Measurements from ENCODE around the gene ATP13A3. TPM values are rescaled to one million over a fixed set of nuclear protein-coding genes. Genes with fewer than 3 reads are reported as not detected.
A peak's percentile ranks its signal among the peaks of the same experiment; 100 is the strongest.

The ATP13A3 gene
- total and polyA plus RNA-seq, 10 of the 15 experiments (the other 5 are each of a cell fraction or from before 2014, with no cell fraction given) = 14.0 to 108 (median 69.5) TPM

GRCh38 chr3:194497799-194498575 lies 11.2 kb upstream of the ATP13A3 start:
- Histone ChIP-seq H3K27me3 (replicated peaks in 1 of 2; ENCODE audit: control insufficient read depth in 2 of 2, insufficient read depth in 2 of 2, low read length in 1 of 2) (no peaks in the 10 kb centered on the region), H4K20me1 (ENCODE audit: control insufficient read depth, insufficient read depth) (no peaks in the 10 kb centered on the region), H3K4me1 (ENCODE audit: control insufficient read depth, insufficient read depth, low read length) (peaks cover 13% of the 10 kb centered on the region), H3K27ac (ENCODE audit: control insufficient read depth, insufficient read depth) (no peak overlapping the region), H3K36me3 (ENCODE audit: control insufficient read depth in 2 of 2, insufficient read depth in 2 of 2, low read length in 1 of 2) (no peaks in the 10 kb centered on the region), H3K4me2 (ENCODE audit: control insufficient read depth, insufficient read depth) (0 out of 2 replicates have a peak overlapping the region, but pooled peaks have one; percentile 17), H2AFZ (ENCODE audit: control insufficient read depth, low read depth, low read length) (no peak overlapping the region; the same call in 1 of the 2 replicates), H3K79me2 (ENCODE audit: control insufficient read depth, insufficient read depth, low read length) (no peaks in the 10 kb centered on the region), H3K9ac (ENCODE audit: control insufficient read depth, insufficient read depth, low read length) (no peak overlapping the region), H3K4me3 (no peak overlapping the region), H3K9me3 (replicated peaks; ENCODE audit: control insufficient read depth, insufficient read depth, low read length) (no peaks in the 10 kb centered on the region)
- ChIA-PET RAD21 (ENCODE audit: unreplicated experiment) (interaction anchor here (1.1 to 3.1 kb wide), 4 partner anchors 11 to 26 kb away, joined by 3 to 18 read pairs (median 4); no protein-coding TSS in a partner anchor), CTCF (interaction anchor here (0.7 to 1.3 kb wide), 7 partner anchors 11 to 76 kb away, joined by 3 to 5 read pairs (median 3); partner anchors contain the start of gene ATP13A3), POLR2A (interaction anchor here (1.0 to 1.4 kb wide), 3 partner anchors 11 to 16 kb away, joined by 3 read pairs; no protein-coding TSS in a partner anchor), SMC1A (ENCODE audit: uncharacterized antibody, unreplicated experiment) (interaction anchor here (0.7 to 3.9 kb wide), 10 partner anchors 9 to 76 kb away, joined by 3 to 14 read pairs (median 4); no protein-coding TSS in a partner anchor)
- intact Hi-C loops (cut with micrococcal nuclease; ENCODE audit: unreplicated experiment) = no loop called here
- no peak for TF ChIP-seq PAX5 (IDR thresholded peaks at IDR 0.05; ENCODE audit: borderline replicate concordance, low read depth, low read length)
- peak; percentile 62 for TF ChIP-seq PKNOX1 (IDR thresholded peaks at IDR 0.05)
- ATAC-seq (peak; percentile 75), FAIRE-seq (no peak), DNase-seq (ENCODE audit: low read depth, low spot score) (no peak)
- WGBS (ENCODE audit: insufficient coverage, insufficient replicate concordance, low lambda C conversion rate, missing lambda C conversion rate) = 45% methylated on average over 8 of the region's 8 CpGs
- BruUV-seq (replicated peaks) = no TSS peak
- in situ Hi-C loops (cut with MboI) = no loop called here
